ENCODE data around the gene IFT81.
"Not testable (repeated sequence)": the region's sequence is repeated elsewhere in the genome, so short reads cannot be mapped to it uniquely, and the experiment has no call there.

IFT81 gene

GRCh38 chr12:110108309-110109036, 15.7 kb upstream of the IFT81 start:
- DNase-seq (ENCODE audit: low read depth): no peak

- DNase-seq (ENCODE audit: low read depth): no peak
Observed at GRCh38 chr12:110109037-110109836, 14.9 kb upstream of the IFT81 start.

GRCh38 chr12:110109837-110110535, 14.2 kb upstream of the IFT81 start:
- DNase-seq (ENCODE audit: low read depth): no peak

GRCh38 chr12:110111476-110112334, 12.5 kb upstream of the IFT81 start:
- no peak for DNase-seq (ENCODE audit: low read depth)

GRCh38 chr12:110112335-110112660, 11.9 kb upstream of the IFT81 start:
- no peak for DNase-seq (ENCODE audit: low read depth)

- DNase-seq (ENCODE audit: low read depth): no peak
Observed at GRCh38 chr12:110114528-110114937, 9.6 kb upstream of the IFT81 start.

- no peak for DNase-seq (ENCODE audit: low read depth)
Observed at GRCh38 chr12:110115675-110116074, 8.5 kb upstream of the IFT81 start.

GRCh38 chr12:110116623-110117022, 7.5 kb upstream of the IFT81 start:
- no peak for DNase-seq (ENCODE audit: low read depth)

- DNase-seq (ENCODE audit: low read depth): not testable (repeated sequence)
Observed at GRCh38 chr12:110117210-110117609, 6.9 kb upstream of the IFT81 start.

GRCh38 chr12:110117956-110118685, 6.0 kb upstream of the IFT81 start:
- no peak for DNase-seq (ENCODE audit: low read depth)

GRCh38 chr12:110122929-110123328, 1.2 kb upstream of the IFT81 start:
- no peak for DNase-seq (ENCODE audit: low read depth)

GRCh38 chr12:110123919-110124268, 263 bp upstream of the IFT81 start:
- no peak for DNase-seq (ENCODE audit: low read depth)

GRCh38 chr12:110126557-110126956, 2.4 kb downstream of the IFT81 start:
- no peak for DNase-seq (ENCODE audit: low read depth)

- DNase-seq (ENCODE audit: low read depth): no peak
Observed at GRCh38 chr12:110134691-110135411, 10.7 kb downstream of the IFT81 start.

GRCh38 chr12:110135806-110136205, 11.6 kb downstream of the IFT81 start:
- no peak for DNase-seq (ENCODE audit: low read depth)

- DNase-seq (ENCODE audit: low read depth): no peak
Observed at GRCh38 chr12:110137786-110138185, 13.6 kb downstream of the IFT81 start.

GRCh38 chr12:110141389-110141788, 17.2 kb downstream of the IFT81 start:
- no peak for DNase-seq (ENCODE audit: low read depth)

GRCh38 chr12:110146986-110147385, 22.8 kb downstream of the IFT81 start:
- DNase-seq (ENCODE audit: low read depth): no peak

GRCh38 chr12:110149086-110149660, 25.0 kb downstream of the IFT81 start:
- no peak for DNase-seq (ENCODE audit: low read depth)

GRCh38 chr12:110156766-110157165, 32.6 kb downstream of the IFT81 start:
- no peak for DNase-seq (ENCODE audit: low read depth)
